CD4-positive, alpha-beta T cell treated with Interleukin-4 for 1 hour (primary cell): Measurements from ENCODE around the gene UGT1A6.

ENCODE experiments used
- DNase-seq, 2 donors: peaks; one replicate each; pipeline ENCODE4 v3.0.0-alpha.2; 2020 to 2022

UGT1A6 gene

GRCh38 chr2:233772153-233772552, 79.5 kb downstream of the UGT1A6 start:
- no peak for DNase-seq

DNA sequence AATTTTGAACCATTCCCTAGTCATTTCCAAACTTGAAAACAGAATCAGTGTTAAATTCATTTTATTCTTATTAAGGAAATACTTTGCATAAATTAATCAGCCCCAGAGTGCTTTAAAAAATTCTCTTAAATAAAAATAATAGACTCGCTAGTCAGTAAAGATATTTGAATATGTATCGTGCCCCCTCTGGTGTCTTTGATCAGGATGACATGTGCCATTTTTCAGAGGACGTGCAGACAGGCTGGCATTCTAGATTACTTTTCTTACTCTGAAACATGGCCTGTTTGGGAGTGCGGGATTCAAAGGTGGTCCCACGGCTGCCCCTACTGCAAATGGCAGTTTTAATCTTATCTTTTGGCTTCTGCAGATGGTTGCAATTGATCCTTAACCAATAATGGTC, 79.9 kb downstream of the UGT1A6 start:
- no peak for DNase-seq

GRCh38 chr2:233773854-233774253, 81.2 kb downstream of the UGT1A6 start:
- no peak for DNase-seq

DNA sequence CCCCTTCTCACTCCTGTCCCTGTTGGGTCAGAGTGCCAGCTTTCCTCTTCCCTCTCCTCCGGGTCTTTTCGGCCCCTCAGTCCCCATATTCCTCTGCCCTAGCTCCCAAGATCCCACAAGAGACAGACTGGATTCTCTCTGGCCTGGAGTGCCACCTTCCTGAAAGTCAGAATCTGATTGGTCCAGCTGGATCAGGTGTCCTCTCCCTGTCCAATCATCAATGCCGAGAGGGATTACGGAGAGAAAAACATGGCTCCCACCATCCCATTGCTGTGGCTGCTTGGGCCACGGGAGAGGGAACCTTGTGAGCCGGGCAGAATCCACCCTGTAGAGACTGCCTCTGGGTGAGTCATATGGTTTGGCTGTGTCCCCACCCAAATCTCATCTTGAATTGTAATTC, 82.7 kb downstream of the UGT1A6 start:
- DNase-seq = no peak

GRCh38 chr2:233778030-233778429, 85.3 kb downstream of the UGT1A6 start, which contains the start of gene MROH2A:
MROH2A (plus strand) TSS chr2:233778330; CDS start chr2:233779359, 1,029 bp downstream.
- no peak for DNase-seq

DNA sequence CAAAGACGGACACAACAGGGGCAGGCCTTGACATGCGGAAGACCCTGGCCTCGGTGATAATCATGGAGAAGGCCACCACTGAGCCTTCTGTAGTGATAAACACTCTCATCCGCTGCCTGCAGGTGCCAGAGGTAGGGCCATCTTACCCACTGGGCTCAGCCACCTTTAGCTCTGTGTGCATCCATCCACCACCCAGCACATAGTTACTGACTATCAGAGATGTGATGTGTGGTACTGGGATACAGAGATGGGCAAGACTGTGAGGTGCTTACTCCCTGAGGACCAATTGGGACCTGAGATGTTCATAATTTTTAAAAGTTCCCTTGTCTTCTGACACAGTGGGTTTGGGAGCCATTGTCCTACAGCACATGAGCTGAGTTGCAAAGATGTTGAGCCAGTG, 87.0 kb downstream of the UGT1A6 start:
- DNase-seq = no peak

DNA sequence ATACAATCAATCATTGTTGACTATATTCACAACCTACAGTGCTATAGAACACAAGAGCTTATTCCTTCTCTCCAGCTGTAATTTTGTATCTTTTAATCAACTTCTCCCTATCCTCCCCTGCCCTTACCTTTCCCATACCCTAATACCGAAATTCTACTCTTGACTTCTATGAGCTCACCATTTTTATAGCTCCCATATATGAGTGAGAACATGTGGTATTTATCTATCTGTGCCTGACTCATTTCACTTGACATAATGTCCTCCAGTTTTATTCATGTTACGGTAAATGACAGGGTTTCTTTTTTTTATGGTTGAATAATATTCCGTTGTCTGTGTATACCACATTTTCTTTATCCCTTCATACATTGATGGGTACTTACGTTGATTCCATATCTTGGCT, 88.1 kb downstream of the UGT1A6 start:
- no peak for DNase-seq

DNA sequence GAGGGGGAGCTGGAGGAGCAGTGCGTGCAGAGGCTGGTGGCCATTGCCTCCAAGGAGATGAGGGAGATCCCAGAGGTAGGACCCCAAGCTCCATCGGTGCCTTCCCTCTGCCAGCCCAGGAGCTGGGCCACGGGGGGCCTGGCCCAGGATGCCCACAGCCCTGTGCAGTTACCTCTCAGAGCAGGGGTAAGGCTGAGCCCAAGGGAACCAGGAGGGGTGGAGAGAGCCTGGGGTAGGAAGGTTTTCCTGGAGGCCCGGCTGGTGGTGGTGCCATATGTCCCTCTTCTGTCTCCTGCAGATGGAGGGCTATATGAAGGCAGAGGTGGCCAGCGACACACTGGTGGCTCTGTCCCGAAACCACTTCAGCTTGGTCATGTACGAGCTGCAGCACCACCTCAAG, 96.9 kb downstream of the UGT1A6 start:
- no peak for DNase-seq

GRCh38 chr2:233791151-233791882, 98.6 kb downstream of the UGT1A6 start:
- DNase-seq = no peak

GRCh38 chr2:233791883-233792329, 99.2 kb downstream of the UGT1A6 start:
- no peak for DNase-seq

DNA sequence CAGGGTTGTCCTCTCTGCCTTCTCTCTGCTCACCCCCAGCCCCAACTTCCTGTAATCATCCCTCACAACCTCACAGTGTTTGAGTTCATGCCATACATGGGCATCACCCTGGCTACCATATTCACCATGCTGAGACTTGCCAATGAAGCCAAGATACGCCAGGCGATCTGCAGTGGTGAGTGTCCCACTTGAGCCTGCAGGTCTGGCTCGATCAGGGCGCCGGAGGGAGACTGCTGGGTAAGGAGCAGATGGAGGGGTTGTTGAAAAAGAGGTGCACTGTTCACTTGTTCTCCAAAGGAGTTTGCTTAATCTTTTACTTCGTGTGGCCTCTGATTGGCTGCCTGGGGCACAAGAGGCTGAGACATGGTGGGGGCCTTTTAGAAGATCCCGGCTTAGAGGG, 100.0 kb downstream of the UGT1A6 start:
- DNase-seq = no peak

DNA sequence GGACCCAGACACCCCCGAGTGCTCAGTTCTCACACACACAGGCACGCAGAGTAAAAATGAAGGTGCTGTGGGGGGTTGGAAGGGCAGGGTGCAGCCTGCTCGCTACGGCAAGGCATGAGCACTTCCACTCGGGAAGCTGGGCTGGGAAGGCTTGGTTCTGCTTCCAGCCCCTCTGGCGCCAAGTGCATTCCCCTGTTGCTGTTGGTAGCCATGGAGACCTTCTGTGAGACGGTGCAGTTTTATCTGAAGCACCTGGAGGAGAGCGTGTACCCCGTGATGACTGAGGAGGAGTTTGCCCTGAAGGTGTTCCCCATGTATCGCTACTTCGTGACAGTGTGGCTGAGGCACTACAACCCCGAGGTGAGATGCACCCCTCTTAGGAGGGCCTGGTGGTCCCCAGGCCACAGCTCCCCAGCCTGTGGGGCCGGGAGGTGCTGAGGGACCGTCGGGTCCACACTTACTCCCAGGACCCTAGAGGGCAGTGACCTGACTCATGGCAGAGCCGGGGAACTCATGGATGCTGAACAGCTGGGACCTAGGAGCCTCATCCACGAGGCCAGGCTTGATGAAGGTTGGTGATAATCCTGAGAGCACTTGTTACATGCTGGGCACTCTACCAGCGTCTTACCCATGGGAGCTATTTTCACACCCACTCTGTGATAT, 100.9 kb downstream of the UGT1A6 start:
- no peak for DNase-seq

DNA sequence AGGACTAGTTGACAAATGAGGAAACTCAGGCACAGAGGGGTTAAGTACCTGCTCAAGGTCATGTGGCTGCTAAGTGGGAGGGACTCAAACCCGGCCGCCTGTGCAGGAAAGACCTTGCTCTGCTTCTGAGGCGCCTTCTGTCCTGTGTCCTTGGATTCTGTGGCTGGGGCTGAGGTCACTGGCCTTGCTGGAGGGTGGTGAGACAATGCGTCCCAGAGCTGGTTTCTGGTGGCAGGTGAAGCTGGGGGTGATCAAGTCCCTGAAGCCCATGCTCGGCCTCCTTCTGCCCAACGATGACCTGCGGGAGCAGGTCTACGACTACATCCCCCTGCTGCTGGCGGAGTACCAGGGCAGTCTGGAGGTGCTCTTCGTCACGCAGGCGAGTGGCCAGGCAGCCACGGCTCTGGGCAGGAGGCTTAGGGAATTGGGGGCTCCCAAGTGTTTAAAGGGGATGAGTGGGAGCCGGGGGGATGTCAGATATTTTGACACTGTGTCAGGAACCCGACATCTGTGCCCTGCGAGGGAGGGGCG, 101.5 kb downstream of the UGT1A6 start:
- DNase-seq = no peak

- no peak for DNase-seq
These were observed 103.1 kb downstream of the UGT1A6 start for GRCh38 chr2:233795735-233796171.

DNA sequence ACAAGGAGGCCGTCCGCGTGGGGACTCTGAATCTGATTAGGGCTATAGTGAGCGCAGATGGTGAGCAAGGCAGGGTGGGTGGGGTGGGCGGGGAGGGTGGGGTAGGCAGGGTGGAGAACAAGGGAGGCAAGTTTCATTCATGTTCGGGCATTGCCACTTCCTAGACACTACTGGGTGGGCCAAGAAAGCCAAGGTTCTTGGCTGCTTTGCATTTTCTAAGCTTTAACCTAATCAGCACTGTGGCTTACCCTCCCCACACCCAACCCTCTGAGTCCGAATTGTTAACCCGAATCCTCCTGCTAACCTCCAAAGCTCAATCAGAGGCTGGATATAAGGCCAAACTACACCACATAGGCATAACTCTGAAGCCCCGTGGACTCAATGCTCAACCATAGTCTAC, 103.6 kb downstream of the UGT1A6 start:
- no peak for DNase-seq

- no peak for DNase-seq
These were observed 105.8 kb downstream of the UGT1A6 start for GRCh38 chr2:233798335-233799086.

- no peak for DNase-seq
These were observed 106.5 kb downstream of the UGT1A6 start for GRCh38 chr2:233799087-233799665.

DNA sequence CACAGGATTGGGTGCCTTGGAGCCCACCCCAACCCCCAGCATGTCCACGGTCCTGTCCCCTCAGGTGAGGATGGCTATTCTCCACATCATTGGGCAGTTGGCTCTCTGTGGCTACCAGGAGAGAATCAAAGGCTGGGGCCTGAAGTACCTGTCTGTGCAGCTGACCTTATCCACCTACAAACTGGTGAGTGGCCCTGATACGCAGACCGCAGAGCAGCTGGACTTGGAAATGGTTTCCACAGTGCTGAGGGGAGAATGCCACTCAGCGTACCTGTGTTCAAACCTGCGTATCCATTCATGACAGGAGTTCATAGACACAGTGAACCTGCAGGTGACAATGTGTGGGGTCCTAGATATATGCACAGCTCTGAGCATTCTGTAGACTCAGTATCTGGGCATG, 107.0 kb downstream of the UGT1A6 start:
- DNase-seq = no peak

DNA sequence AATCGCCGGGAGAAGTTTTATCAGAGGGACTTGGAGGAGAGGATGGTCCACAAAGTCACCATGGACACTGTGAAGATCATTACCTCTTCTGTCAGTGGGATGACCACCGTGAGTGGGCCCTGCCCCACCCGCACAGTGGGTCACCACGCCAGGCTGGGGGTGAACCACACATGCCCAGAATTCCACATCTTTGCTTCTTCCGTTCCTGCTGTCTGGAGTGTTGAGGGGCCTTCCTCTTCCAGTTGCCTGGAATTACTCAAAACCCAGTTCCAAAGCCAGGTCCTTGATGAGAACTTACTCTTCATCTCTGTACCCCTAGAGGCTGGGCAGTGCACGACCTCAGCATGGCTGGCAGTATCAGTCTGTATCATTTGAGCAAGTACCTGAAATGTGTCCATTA, 107.5 kb downstream of the UGT1A6 start:
- DNase-seq = no peak

DNA sequence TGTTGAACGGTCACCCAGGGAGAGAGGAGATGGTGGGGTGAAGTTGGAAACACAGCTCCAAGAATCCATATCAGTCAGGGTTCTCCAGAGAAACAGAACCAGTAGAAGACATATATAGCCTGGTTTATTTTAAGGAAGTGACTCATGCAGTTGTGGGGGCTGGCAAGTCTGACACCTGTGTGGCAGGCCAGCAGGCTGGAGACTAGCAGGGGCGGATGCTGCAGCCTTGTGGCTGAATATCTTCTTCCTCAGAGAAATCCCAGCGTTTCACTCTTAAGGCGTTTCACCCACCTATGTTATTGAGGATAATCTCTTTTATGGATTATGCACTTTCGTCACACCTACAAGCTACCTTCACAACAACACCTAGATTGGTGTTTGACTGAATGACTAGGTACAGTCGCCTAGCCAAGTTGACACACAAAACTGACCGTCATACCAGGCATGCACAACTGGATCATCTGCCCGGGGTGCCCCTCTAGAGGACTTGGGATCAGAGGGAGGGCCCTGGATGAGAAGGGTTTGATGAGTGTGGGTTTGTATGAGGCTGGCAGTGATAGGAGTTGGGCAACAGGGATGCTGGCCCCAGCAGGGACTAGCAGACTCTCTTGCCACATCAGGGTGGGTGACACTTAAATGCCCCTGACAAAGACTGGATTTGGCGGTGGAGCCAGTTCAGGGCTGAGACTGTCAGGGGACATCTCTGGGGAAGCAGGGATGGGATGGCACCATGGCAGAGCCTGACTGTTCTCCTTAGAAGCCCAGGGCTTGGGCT, 108.9 kb downstream of the UGT1A6 start:
- no peak for DNase-seq

DNA sequence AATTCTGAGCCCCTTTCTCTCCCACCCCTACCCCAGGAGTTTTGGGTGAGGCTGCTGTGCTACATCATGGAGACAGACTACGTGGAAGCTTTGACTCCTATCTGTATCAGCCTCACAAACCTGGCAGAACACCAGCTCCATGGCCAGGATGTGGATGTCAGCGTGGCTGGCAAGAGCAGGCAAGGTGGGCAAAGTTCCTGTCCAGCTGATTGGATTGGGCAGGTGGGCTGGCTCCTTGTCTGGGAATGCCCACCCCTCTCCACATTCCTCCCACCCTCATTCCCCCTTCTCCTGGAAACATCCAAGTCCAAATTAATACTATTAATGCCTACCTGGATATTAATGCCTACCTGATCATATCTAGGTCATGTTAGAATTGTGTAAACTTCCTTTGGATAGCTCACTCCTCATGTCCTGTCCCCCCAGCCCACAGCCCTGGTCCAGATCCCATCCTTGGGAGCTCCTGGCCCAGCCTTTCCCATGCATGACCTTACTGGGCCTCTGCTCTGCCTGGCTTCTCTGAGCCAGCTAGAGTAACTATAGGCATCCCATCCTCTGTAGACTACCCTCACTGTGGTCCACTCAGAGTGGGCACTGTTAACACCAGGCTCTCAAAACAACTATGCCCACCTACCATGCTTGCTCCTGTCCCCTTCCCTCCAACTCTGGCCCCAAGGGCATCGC, 109.6 kb downstream of the UGT1A6 start:
- DNase-seq = no peak
